Right forelimb (tissue), 1 donor: ENCODE data around the gene EP400.
"Not testable (repeated sequence)": the region's sequence is repeated elsewhere in the genome, so short reads cannot be mapped to it uniquely, and the experiment has no call there.

Experiments used
- DNase-seq: peaks from one replicate; pipeline ENCODE4 v3.0.0-alpha.2; 2018

Gene EP400

DNA sequence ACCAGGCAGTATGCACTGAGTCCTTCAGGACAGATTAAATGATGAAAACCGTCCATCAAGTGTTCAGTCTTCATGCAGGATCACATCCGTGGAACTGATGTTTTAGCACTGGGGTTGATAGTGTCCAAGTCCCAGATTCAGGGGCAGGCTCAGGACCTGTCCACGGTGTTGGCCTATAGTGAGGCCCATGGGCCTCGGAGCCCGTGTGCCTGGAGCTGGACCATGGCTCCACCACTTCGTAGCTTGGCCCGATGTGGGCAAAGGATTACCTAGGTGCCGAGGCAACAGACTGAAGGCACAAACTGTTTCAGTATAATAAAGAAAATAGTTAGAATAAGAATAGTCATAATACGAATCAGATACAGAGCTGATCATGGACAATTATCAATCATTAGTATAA is 152.6 kb downstream of the EP400 start:
- DNase-seq = no peak

DNA sequence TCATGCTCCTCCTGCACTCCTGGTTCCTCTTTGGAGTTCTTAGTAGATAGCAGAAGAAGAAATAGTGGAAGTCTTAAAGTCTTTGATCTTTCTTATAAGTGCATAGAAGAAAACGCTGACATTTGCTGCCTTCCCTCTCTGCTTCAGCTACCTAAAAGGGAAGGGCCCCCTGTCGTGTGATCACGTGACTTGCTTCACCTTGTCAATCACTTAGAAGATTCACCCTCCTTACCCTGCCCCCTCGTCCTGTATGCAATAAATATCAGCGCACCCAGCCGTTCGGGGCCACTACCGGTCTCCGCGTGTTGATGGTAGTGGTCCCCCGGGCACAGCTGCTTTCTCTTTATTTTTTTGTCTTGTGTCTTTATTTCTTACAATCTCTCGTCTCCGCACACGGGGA is 153.3 kb downstream of the EP400 start:
- DNase-seq = not testable (repeated sequence)

DNA sequence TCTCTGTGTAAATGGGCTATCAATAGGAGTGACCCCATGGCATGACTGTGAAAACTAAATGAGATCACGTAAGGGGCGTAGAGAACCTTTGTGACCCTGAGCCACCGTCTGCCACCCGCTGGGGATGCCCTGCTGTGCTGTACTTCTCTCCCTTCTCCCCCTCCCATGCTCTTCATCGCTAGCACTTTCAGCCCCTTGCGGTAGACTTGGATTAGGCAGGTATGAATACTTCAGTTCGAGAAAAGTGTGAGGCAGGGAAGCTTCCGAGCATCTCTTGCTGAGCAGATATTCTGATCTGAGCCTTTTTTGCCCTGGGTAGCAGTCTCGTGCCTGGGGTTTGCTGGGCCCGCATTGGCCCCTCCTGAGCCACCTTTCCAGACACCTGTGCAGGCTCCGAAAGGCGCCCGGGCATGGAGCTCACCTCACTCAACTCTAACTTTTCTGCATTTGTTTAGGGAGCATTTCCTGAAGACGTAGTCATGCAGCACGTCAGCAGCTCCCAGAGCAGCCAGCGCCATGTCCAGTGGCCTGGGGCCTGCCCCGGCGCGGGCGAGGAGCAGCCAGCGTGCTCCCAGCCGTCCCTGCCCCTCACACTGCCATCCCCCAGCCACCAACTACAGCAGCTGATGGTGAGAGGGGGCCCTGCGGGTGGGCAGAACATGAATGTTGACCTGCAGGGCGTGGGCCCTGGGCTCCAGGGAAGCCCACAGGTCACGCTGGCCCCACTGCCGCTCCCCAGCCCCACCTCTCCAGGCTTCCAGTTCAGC is 154.0 kb downstream of the EP400 start:
- DNase-seq = no peak

- no peak for DNase-seq
These were observed 155.7 kb downstream of the EP400 start for GRCh38 chr12:132105467-132105866.

DNA sequence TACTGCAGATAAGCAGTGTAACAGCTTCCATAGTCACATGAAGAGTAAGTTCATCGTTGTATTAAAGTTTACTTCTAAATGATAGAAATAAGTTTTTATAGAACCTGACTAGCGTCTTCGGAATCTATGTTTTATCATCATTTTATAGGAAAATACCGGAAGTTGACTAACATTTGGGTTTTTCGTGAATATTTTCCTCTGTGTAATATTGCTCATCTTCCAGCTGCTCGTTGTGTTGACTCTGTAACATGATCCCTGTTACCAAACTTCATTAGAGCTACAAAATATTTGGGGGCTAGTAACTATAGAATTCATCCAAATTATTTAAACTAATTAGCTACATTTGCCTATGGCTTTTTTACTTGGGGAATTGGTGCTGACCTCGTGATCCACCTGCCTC is 157.2 kb downstream of the EP400 start:
- no peak for DNase-seq

DNA sequence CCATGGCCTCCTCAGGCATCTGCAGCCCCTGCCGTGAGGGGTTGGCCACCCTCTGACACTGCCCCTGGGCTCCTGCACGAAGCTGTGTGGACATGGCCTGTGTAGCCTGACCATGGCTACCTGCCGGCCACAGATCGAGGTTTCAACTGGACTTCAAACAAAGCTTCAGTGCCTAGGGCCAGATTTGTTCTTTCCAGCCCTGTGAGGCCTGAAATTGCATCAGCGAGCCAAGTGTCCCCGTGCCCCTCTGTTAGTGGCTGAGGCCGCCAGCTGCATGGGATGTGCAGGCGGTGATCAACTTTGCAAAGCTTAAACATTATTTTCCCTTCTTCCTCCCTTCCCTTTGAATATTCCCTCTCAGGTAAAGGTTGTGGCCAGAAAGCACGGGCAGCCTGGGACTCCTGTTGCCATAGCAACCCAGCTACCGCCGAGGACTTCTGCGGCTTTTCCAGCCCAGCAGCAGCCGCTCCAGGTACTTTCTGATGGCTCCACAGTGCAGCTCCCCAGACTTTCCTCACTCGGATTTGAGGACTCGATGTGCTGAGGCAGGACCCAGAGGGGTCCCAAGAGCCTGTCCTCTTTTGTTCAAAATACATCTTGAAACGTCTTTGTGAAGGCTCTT is 158.6 kb downstream of the EP400 start:
- no peak for DNase-seq

DNA sequence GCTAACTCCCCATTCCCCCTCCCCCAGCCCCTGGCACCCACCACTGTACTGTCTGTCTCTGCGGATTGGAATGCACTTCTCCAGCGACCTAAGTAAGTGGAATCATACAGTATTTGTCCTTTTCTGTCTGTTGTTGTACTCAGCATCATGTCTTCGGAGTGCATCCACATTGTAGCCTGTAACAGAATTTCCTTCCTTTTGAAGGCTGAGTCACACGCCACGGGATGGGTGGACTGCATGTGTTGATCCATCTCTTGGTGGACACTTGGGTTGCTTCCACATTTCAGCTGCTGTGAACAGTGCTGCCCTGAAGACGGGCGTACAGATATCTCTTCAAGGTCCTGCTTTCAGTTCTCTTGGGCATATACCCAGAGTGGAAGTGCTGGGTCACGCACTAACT is 160.0 kb downstream of the EP400 start:
- no peak for DNase-seq

- no peak for DNase-seq
These were observed 160.9 kb downstream of the EP400 start for GRCh38 chr12:132110677-132111076.

DNA sequence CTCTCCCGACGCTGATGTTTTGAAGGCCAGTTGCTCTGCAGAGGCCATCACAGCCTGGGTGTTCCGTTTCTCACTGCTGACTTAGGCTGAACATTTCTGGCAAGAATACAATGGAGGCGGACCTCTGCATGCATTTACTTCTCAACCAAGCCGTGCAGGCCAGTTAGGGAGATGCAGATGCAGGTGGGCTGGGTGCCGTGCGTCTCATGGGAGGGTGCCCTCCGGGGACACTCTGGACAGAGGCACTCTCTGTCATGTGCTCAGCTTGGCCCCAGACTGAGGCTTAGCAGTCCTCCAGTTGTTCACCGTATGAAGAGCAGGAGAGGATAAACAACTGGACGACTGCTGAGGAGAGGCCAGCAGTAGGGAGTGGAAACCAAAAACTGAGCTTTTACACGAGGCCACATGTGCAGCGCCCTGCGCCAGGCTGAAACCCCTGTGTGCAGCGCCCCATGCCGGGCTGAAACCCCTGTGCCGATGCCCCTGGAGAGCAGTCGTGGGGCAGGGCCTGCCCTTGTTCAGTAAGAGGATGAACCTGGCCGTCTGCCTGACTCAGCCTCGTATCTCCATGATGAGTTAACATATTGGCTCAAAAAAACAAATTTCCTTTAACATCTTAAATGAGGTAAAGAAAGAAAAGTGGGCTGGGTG is 162.0 kb downstream of the EP400 start:
- no peak for DNase-seq

DNA sequence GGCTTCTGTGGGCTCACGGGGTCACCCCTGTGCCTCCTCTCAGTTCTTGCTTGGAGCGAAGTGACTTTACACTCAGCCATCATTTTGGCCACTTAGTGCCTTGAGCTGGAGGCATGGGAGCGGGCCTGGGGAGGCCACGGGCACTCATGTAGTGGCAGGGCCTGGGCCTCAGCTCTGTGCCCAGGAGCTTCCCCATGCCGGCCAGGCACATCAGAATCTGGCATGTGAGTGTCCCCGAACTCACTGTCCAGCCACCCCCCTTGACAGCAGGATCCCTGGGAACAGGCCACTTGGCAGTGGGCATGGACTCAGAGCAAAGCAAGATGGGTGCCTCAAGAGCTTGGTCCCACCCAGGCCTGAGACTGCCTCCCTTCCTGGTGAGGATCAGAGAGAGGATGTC is 164.9 kb downstream of the EP400 start:
- no peak for DNase-seq

DNA sequence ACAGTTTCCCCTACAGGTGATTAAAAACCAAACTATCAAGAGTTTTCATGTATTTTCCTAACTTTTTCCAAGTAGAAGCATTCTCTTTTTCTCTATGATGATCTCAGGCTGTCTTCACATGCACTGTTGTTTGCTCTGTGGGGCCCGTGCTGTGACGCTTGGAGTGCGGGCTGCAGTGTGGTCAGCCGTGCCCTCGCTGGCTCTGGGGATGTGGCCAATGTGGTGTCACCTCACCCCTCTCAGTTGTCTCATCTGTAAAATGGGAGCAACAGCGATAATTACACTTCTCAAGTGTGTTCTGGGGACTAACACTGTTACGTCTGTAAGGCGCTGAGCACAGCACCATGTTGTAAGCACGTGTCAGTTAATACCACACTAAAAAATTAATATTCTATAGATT is 165.8 kb downstream of the EP400 start:
- no peak for DNase-seq

GRCh38 chr12:132116709-132117557 is 167.2 kb downstream of the EP400 start:
- DNase-seq = no peak

- DNase-seq = no peak
These were observed 167.8 kb downstream of the EP400 start for GRCh38 chr12:132117558-132117875.

GRCh38 chr12:132118876-132119275 is 169.1 kb downstream of the EP400 start:
- no peak for DNase-seq

GRCh38 chr12:132121283-132121682 is 171.5 kb downstream of the EP400 start:
- DNase-seq = no peak

DNA sequence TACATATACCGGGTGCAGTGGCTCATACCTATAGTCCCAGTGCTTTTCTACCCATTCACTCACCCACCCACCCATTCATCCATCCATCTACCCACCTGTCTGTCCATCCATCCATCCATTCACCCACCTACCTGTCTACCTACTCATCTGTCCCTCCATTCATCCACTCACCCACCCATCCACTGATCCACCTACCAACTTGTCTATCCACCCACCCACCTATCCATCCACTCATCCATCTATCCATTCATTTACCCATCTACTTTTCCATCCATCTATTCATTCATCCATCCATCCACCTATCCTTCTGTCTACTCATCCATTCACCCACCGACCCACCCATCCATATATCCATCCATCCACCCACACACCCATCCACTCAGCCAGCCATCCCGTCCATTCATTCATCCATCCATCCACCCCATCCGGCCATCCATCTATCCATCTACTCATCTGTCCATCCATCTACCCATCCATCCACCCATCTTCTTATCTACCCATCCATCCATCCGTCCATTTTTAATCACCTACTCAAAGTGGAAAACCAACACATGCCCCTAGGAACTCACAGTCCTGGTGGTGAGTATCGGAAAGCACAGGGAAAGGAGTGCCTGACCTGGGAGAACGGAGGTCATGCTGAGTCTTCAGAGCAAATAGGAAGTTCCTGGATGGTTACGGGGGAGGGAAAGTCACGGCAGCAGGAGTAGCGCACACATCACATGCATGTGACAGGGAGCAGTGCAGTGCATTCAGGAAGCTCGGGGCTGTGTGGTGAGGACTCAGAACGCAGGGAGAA is 174.4 kb downstream of the EP400 start:
- no peak for DNase-seq

GRCh38 chr12:132124766-132125425 is 175.2 kb downstream of the EP400 start:
- no peak for DNase-seq

DNA sequence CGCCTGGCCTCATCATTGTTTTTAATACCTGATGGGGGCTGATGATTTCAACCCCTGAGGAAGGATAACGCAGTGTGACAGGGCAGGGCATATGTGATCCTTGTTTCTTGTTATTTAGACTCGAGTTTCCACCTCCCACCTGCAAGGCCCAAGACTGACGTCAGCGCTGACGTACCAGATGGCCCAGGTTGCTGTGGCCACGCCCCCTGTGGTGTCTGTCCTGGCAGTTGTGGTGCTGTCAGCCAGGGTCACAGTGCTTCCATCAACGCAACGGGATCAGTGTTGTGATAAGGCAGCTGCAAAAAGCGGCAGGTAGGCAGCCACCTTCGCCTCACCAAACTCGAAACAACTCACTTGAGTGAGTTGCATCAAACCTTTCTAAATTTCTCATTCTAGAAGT is 176.0 kb downstream of the EP400 start:
- no peak for DNase-seq

- DNase-seq = no peak
These were observed 177.3 kb downstream of the EP400 start for GRCh38 chr12:132127041-132127440.

DNA sequence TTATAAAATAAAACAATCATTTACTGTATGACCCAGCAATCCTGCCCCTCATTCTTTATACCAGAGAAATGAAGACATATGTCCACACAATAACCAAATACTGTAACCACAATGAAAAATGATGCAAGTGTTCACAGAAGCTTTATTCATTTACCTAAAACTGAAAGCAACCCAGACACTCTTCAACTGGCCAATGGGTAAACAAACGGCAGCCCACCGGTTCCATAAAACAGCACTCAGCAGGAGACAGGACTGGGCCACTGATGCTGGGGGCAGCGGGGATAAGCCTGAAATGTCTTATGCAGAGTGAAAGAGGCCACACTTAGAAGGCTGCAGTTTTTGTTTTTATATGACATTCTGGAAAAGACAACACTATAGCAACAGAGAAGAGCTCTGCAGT is 179.3 kb downstream of the EP400 start:
- DNase-seq = no peak

DNA sequence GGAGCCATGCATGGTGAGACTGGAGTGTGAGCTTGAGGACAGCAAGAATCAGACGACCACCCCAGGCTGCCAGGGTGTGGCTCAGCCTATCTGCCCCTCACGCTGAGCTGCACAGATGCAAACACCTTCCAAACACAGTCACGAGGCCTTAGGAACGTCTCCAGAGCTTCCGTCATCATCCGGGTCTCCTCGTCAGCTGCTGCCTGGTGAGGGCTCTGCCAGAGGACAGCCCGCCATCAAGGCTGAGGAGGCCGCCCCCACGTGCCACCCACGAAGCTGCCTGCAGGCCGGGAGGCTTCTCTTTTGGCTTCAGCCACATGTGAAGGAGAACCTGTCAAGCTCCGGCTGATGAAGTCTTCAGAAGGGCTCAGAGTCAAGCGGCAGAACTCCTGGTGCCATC is 180.9 kb downstream of the EP400 start:
- DNase-seq = no peak
